ENCODE data around the gene VPS13D.

GRCh38 chr1:12458571-12458970, 228.7 kb downstream of the VPS13D start:
- TF ChIP-seq CTCF (conservative IDR thresholded peaks at IDR 0.05; ENCODE audit: low read depth, low read length) (no peak), RAD21 (IDR thresholded peaks at IDR 0.05; ENCODE audit: low read length) (no peak), POLR2A (IDR thresholded peaks at IDR 0.05; ENCODE audit: low read depth, low read length) (no peak)
